NCI-H748 (cell line): Measurements from ENCODE around the gene CPO.
"Not testable (repeated sequence)": the region's sequence is repeated elsewhere in the genome, so short reads cannot be mapped to it uniquely, and the experiment has no call there.

Source experiments
- DNase-seq: peaks from one replicate; lab custom pipeline; 2025; ENCODE audit not compliant: unreplicated experiment; lab: John Stamatoyannopoulos, UW

CPO gene, protein sequence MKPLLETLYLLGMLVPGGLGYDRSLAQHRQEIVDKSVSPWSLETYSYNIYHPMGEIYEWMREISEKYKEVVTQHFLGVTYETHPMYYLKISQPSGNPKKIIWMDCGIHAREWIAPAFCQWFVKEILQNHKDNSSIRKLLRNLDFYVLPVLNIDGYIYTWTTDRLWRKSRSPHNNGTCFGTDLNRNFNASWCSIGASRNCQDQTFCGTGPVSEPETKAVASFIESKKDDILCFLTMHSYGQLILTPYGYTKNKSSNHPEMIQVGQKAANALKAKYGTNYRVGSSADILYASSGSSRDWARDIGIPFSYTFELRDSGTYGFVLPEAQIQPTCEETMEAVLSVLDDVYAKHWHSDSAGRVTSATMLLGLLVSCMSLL

DNA sequence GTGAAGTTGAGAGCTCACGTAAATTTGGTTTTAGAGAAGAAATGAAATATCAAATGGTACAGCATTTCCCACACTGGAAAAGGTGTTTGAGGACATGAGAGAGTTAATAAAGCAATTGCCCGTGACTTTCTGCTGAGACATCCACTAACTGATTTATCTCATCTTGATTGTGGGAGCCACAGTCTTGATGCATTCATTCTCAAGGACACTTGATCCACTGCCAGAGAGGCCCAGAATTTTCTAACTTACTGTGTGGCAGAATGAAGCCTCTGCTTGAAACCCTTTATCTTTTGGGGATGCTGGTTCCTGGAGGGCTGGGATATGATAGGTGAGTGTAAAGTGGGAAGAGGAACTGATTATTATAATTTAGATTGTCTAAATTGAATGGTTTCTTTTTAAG lies at the start of gene CPO:
CPO (plus strand) TSS at position 179 of the 400 bp plus-strand sequence; CDS start at position 261, 82 bp downstream.
- DNase-seq: no peak

DNA sequence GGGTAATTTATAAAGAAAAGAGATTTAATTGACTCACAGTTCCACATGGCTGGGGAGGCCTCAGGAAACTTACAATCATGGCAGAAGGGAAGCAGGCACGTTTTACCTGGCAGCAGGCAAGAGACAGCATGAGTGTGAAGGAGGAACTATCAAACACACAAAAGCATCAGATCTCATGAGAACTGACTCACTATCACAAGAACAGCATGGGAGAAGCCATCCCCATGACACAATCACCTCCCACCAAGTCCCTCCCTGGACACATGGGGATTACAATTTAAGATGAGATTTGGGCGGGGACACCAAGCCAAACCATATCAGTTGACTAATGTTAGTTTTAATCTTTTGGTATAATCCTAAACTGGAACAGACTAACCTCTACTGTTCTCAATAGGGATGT lies 49.1 kb upstream of the CPO start:
- DNase-seq: no peak

DNA sequence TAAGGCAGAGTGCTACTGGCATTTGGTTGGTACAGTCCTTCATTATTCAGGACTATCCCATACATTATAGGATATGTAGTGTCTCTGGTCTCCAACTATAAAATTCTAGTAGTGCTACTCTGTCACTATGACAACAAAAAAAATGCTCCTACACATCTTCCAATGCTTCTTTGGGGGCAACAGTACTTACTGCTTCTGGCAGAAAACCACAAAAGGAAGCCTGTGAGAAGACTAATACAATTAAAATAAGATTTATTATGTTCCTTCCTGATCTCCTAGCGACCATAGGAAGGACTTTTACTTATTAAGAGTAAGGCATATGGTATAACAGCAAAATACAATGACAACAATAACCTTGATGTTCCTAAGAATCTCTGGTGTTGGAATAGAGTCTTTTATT lies 48.4 kb upstream of the CPO start:
- no peak for DNase-seq

DNA sequence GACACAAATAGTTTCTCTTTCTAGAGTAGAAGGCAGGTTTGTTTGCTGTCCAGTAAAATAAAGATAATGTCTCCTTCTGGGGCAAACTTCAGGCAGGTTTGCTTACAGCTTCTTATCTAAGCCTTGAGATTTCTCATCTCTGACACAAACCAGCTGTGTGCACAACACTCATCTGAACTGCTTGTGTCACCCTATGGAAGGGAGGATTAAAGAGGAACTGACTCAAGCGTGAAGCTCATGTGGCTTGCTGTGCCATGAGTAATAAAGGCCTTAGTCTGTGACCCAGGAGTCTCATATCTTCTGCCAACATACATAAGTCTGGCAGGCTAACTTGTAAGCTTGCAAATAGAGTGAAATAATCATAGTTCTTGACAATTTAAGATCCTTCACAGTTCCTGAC lies 24.2 kb upstream of the CPO start:
- no peak for DNase-seq

DNA sequence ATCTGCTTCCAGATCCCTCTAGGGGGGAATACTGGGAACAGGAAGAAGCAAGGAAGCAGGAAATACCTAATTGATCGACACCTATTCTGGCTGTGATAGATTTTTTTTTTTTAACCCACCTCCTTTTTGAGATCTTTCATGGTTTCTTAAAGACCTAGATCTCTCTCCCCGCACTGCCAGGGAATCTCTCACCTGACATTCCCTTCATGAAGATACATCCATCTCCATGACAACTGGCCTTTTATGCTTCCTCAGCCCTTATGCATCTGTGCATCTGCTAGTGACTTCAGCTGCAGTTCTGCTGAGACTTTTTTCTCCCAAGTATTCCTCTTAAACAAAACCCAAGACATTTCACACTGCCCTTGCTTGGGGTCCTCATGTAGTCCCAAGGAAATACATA lies 21.1 kb upstream of the CPO start:
- DNase-seq: peak; percentile 13

DNA sequence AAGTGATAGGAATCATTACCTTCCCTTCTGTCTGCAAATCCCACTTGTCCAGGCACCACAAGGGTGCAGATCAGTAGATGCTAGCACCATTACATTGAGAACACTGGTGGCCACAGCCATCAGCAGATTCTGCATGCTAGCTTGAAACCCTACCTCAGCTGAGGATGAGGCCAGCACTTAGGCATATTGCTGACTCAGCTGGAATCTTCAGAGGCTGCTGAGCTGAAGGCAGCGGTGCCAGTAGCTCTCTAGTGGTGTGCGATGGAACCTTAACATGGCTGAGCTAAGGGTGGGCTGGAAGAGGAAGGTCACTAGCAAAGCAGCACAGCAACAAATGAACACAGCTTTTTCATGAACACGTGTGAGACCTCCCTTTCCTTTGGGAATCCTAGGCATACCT lies 19.0 kb upstream of the CPO start:
- no peak for DNase-seq

DNA sequence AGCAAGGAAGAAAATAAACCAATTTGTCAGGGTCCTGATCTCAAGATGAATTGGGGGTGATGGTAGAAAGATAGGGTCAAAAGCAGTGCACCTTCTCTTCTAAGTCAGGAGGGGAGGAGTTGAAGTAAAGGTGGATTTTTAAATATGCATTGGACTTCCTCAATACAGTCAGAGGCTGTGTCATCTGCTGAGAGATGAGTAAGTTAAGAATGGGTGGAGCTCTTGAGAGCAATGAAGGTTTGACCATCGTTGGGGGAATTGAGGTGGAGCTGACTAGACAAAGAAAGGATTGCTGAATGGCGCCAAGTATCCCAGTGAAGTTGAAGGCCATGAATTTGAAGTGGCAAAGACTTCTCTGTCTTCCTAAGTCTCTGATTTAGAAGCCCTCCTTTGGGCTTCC lies 18.4 kb upstream of the CPO start:
- no peak for DNase-seq

DNA sequence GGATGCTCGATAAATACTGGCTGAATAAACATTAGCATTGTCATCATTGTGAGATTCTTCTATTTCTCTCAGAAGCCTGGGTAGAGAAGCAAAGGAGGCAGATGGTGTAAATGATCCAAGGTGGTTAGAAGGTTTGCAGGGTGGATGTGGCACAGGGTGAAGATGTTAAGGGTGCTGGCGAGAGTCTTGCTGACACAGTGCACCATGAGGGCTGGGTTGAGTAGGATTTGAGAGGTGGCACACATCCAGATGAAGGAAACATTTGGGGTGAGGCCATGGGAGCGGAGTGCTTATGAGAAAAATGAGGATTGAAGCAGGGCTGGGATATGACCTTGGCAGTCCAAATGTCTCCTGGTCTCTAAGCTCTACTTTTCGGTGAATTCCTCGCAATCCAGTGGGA lies 17.8 kb upstream of the CPO start:
- DNase-seq: no peak

DNA sequence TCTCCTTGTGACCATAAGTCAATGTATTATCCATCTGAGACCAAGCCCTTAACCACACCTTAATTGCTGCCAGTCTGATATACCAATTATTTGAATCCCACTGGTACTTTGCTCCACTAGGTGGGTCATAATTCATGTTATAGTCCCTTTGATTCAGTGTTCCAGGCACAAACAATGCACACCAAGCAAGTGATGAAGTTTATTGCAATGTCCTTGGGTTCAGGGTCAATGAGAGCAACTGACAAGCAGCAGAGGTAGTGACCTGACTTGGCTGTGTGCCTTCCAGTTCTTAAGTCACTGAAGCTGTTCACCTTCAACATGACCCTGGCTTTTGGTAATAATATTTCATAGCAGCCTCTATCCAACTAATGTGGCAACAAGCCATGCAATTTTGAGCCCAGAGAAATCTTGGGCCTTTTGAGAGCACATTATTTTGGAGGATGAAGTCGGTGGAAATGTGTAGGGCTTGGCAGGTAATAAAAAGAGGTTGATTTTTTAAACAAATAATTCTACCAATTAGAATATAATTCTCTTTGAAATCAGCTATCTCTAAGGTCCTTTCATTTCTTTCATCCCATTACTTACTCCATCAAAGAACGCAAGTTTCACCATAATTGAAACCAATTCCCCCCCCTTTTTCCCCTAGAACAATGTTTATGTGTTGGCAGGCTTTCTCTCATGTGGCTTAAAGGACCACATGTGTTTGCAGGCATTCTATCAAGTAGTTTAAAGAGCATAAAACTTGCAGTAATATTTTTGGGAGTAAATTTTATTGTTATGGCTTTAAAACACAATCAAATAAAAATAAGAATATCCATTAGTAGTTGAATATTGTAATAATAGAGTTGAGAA lies 3.1 kb upstream of the CPO start:
- DNase-seq: no peak

DNA sequence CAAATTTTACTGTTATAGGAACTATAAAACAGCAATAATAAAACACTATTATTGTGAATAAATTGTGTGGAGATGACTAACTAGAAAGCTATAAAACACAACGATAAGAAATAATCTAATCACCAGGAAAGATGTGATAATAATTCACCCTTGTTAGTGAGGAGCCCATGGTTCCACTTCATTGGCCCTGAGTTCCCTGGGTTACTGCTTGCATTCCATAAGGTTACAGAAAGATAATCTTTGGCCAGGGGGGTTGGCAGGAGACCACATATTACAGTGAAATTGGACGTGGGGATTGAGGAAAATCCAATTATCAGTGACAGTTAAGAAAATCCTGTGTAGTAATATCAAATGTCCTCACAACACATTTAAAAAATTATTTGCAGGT lies 2.5 kb upstream of the CPO start:
- DNase-seq: no peak

DNA sequence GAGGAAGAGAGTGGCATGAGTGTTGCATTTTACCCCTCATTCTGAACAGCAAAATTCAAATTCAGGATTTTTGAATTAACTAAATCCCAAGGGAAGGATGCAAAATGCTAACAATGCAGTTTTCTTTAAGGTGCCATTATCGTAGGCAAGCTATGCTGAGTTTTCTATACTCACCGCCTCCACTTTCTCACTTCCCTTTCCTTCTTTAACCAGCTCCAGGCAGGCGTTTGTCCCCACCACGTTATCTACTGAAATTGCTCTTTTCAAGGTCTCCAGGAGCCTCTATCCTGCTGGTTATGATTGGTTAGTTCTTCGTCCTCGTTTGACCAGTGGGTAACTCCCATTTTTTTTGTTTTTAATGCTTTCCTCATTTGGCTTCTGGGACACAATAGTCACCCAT lies 1.8 kb upstream of the CPO start:
- DNase-seq: no peak

DNA sequence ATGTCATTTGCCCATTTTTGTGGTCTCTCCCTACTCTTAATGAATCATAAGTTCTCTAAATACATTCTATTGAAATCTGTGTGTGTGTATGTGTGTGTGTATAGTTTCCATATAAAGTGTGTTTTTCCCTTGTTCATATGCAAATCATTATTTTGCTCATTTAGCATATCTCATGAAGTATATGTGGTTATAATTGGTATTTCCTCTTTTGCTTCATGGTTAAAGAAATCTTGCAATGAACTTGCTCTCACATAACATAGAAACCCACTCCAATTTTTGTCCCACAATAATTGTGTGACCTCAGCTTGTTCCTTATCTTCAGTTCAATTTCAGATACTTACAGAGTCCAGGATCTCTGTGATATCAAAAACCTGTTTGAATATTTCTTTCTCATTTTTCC lies 1.2 kb downstream of the CPO start:
- no peak for DNase-seq

DNA sequence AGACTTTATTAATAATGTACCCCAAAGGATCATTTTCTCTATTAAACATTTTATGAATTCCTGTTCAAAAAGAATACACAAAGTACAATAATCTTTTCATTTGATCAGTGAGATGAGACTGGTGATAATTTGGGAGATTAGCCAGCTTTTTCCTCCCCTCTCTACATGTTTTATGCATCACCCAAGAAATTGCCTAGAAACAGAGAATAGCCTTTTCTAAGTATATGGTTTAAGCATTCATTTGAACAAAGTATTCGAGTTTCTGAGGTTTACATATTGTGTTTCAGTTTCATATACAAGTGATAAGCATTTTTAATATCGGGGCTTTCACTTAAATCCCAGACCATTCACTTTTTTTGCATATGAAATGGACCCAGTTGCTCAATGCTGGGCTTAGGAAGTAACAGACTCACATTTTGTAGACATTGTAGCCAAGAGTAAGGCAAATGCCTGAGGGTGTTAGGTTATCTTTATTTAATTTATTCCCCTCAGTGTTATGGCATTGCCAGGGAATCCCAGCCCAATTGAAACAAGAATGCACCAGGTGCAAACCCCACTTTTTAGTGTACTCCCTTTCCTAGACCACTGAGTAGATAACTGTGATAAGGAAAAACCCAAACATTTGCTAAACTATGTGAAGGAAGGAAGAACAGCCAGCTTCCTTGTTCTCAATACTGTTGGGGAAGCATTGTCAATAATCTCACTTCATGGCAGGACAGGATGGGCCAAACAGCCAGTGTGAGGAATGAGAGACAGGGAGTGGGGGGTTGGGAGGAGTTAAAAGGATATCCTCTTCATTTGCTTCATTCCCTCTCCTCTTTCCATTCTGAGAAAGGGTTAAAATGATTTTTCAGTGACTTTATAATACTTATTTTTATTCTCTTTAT lies 3.5 kb downstream of the CPO start:
- no peak for DNase-seq

DNA sequence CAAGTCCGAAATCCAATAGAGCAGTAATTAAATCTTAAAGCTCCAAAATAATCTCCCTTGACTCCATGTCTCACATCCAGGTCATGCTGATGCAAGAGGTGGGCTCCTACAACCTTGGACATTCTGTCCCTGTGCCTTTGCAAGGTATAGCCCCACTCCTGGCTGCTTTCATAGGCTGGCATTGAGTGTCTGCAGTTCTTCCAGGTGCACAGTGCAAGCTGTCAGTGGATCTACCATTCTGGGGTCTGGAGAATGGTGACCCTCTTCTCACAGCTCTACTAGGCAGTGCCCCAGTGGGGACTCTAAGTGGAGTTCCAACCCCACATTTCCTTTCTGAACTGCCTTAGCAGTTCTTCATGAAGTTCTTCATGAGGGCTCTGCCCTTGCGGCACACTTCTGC lies 14.1 kb downstream of the CPO start:
- DNase-seq: not testable (repeated sequence)

DNA sequence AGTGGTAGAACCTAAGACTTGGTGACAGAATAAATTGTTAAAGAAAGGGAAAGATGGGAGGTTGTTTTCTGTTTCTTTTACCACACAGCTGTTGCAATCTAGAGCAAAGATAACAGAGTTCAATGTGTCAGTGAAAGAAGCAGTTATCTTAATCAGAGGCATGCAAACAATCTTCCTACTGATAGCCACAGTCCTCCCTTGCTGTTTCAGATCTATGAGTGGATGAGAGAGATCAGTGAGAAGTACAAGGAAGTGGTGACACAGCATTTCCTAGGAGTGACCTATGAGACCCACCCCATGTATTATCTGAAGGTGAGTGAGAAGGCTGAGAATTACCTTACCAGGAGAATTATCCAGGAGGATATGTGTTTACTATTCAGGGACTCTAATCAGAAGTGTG lies 15.9 kb downstream of the CPO start:
- no peak for DNase-seq

DNA sequence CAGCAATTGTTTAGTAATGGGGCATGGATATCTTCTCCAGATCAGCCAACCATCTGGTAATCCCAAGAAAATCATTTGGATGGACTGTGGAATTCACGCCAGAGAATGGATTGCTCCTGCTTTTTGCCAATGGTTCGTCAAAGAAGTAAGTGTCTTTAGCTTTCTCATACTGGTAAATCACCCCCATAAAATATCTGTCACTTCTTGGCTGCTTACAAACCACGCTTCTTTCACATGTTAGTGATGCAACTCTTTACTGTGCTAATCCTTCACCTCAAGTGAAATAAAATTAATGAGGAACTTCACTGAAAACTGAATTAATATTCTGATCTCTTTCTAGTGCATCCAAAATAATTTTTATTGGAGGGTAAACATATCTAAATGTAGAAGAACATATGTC lies 18.9 kb downstream of the CPO start:
- DNase-seq: no peak

DNA sequence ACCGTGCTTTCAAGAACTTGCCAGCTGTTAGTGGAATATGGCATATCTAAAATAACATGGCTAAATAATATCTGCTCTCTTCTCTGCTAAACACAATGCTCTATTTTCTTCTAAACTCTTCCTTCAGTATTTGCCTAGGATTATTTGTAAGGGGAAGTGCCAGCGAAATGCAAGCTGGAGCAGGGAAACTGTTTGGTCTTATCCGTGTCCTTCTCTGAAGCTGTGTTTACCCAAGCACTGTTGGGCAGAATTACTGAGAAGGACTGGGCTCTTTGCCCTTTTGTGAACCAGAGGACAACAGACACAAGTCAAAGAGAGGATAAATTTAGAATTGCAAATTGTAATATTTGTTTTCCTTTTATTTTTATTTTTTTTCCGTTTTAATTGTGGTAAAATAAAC lies 23.6 kb downstream of the CPO start:
- no peak for DNase-seq

DNA sequence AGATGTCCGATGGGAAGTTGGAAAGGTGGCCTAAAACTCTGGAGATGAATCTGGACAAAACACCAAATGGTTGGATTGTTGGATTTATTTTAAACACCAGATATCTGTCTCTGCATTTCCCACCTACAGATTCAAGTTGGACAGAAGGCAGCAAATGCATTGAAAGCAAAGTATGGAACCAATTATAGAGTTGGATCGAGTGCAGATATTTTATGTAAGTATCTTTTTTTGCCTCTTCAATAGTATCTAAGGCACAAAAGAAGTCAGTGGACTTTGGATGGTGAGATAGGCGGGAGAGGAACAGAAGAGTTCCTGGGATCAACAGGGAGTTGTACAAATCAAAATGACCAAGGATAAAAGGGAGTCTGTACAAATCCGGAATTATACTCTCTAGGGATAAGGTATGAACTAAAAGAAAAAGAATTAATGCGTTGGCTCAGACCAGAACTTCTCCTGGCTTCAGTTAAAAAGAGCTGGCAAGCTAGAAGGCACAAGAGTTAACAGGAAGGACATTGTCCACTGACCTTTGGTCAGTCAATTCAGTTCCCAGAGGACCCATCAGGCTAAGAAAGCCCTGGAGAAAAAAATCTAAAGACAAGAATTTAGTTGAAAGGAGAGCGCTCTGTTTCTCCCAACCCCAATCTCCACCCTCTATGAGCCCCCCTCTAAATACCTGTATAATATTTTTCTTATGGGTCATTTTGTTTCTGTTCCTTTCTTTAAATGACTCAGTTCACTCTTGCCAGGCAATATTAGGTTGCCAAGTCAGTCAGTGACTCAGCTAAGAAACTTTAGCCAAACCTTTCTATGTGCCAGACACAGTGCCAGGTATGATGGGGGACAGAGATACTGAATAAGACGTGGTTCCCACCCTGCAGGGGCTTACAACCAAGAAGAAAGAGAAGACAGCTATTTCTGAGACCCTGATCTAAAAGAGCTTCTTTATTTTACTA lies 29.1 kb downstream of the CPO start:
- no peak for DNase-seq

DNA sequence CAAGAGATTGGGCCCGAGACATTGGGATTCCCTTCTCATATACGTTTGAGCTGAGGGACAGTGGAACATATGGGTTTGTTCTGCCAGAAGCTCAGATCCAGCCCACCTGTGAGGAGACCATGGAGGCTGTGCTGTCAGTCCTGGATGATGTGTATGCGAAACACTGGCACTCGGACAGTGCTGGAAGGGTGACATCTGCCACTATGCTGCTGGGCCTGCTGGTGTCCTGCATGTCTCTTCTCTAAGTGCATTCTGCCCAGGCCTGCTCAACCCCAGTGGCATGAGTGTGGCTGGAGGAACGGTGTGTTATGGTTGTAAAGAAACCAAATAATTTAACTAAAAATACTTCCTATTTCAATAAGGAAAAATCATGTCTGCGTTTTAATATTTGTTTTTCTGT lies 29.9 kb downstream of the CPO start:
- DNase-seq: no peak

DNA sequence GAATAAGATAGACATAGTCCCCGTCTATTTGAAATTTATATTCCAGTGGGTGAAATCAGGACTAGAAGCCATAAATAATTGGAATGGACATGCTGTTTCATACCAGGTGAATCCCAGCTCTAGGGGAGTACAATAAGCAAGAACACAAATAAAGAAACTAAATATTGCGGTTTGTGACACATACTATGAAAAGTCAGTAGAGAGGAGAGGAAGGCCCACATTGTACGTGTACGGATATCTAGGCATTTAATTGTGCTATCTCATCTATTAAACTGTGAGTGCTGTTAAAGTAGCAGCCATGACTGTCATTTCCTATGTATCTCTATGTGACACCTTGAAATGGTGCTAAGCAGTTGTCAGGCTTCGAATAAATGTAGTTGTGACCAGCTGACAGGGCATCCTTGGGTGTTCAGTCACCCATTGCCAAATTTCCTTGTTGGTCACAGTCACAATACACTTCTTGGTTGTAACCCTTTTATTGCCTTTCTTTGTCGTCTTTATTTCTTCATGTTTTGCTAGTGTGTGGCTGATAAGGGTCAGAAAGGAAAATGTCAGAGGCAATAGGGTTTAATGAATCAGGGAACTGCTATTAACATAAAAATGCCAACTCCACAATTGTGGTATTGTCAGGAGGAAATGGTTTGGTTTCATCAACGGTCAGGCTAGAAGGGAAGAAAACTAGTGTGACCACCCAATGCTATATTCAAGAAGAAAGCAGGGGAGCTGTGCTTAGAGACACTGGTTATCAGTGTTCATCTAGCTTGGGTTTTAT lies 31.5 kb downstream of the CPO start:
- no peak for DNase-seq
